Measurements from ENCODE around the gene DNAH14. TPM values are rescaled to one million over a fixed set of nuclear protein-coding genes. Genes with fewer than 3 reads are reported as not detected.
"Not testable (repeated sequence)": the region's sequence is repeated elsewhere in the genome, so short reads cannot be mapped to it uniquely, and the experiment has no call there.

The DNAH14 gene
- total RNA-seq, 4 donors from 2014 or later, result 3.5 to 7.0 (median 5.6) TPM

GRCh38 chr1:225374996-225375395, 445.5 kb downstream of the DNAH14 start:
- ATAC-seq (ENCODE audit: low FRiP score), result no peak
- TF ChIP-seq CTCF (IDR thresholded peaks at IDR 0.05), result no peak
- no peak for DNase-seq (ENCODE audit: low spot score)

GRCh38 chr1:225378880-225379279, 449.4 kb downstream of the DNAH14 start:
- ATAC-seq (ENCODE audit: low FRiP score) (no peak), DNase-seq (ENCODE audit: low spot score) (no peak)
- no peak for TF ChIP-seq CTCF (IDR thresholded peaks at IDR 0.05)

GRCh38 chr1:225380691-225381090, 451.2 kb downstream of the DNAH14 start:
- TF ChIP-seq CTCF (IDR thresholded peaks at IDR 0.05), result no peak
- ATAC-seq (ENCODE audit: low FRiP score) (no peak), DNase-seq (ENCODE audit: low spot score) (no peak)

- DNase-seq (ENCODE audit: low spot score); ATAC-seq (ENCODE audit: low FRiP score): not testable (repeated sequence)
Measured at GRCh38 chr1:225386860-225387259, 457.4 kb downstream of the DNAH14 start.

- DNase-seq (ENCODE audit: low spot score), result no peak
- no peak for TF ChIP-seq CTCF (IDR thresholded peaks at IDR 0.05)
- no peak for ATAC-seq (ENCODE audit: low FRiP score)
Measured at GRCh38 chr1:225388372-225388771, 458.9 kb downstream of the DNAH14 start.

GRCh38 chr1:225389843-225390242, 460.4 kb downstream of the DNAH14 start:
- DNase-seq (ENCODE audit: low spot score), result no peak
- no peak for ATAC-seq (ENCODE audit: low FRiP score)
- no peak for TF ChIP-seq CTCF (IDR thresholded peaks at IDR 0.05)

- no peak for TF ChIP-seq CTCF (IDR thresholded peaks at IDR 0.05)
- no peak for ATAC-seq (ENCODE audit: low FRiP score)
- DNase-seq (ENCODE audit: low spot score), result no peak
Measured at GRCh38 chr1:225396357-225396756, 466.9 kb downstream of the DNAH14 start.

GRCh38 chr1:225400968-225401367, 471.5 kb downstream of the DNAH14 start:
- ATAC-seq (ENCODE audit: low FRiP score) (no peak), DNase-seq (ENCODE audit: low spot score) (no peak)
- no peak for TF ChIP-seq CTCF (IDR thresholded peaks at IDR 0.05)
